ENCODE measurements around the gene PIK3C2B. TPM values are rescaled to one million over a fixed set of nuclear protein-coding genes. Genes with fewer than 3 reads are reported as not detected.

Gene PIK3C2B
- total RNA-seq, 1 experiment from 2014 or later: 17.4 TPM

DNA sequence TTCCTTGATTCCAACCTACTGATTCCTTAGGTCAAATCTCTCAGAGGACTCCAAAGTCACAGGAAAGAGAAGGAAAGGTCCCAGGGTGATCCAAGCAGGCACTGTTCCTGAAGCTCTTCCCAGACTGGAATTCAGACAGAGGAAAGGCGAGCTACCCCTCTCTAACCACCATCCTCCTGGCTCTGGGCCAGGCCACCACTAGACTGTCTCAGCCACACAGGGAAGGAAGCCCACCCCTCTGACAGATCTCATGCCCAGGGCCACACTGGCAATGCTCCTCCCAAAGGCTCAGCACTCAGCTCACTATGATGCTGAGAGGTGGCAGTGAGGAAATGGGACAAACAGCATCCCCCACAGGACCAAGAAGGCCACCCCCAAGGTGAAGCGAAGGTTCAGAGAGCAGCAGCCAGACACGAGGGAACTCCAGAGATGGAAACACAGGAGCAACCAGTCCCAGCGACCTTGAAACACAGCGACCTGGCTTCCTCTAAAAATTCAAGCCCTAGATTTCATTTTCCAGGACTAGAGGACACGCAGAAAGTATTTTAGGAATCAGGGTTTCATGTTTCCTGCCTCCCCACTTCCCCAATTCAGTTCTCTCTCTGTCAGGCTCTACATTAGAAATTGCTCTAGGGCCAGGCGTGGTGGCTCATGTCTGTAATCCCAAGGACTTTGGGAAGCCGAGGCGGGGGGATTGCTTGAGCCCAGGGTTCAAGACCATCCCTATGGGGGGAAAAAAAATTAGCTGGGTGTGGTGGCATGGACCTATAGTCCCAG, 18.8 kb downstream of the PIK3C2B start:
- ATAC-seq (no peak), DNase-seq (ENCODE audit: low read depth, low spot score) (no peak)
- Histone ChIP-seq H3K9ac (ENCODE audit: low read length) (no peak overlapping the region), H3K4me1 (ENCODE audit: control insufficient read depth in 1 of 2, insufficient read depth in 2 of 2, low read length in 2 of 2) (peaks cover 41 to 44% of the 10 kb centered on the region in 2 experiments), H4K20me1 (ENCODE audit: insufficient read depth) (no peaks in the 10 kb centered on the region), H3K9me3 (ENCODE audit: control insufficient read depth in 1 of 2, insufficient read depth in 1 of 2, low read depth in 1 of 2, low read length in 2 of 2) (no peaks in the 10 kb centered on the region), H3K27me3 (ENCODE audit: insufficient read depth, low read length) (no peaks in the 10 kb centered on the region), H3K9me2 (ENCODE audit: insufficient read depth) (no peaks in the 10 kb centered on the region), H2AFZ (ENCODE audit: low read depth, low read length, poor library complexity, severe bottlenecking) (no peak overlapping the region), H3K36me3 (ENCODE audit: control insufficient read depth in 1 of 2, insufficient read depth in 2 of 2, low read length in 2 of 2) (no peaks in the 10 kb centered on the region), H3K79me2 (ENCODE audit: insufficient read depth, low read length) (no peaks in the 10 kb centered on the region), H3K27ac (ENCODE audit: low read depth, low read length) (no peak overlapping the region), H3K4me3 (replicated peaks in 1 of 2; ENCODE audit: low read depth in 1 of 2, low read length in 2 of 2) (no peak overlapping the region), H3K4me2 (ENCODE audit: low read length) (no peak overlapping the region)
- no peak for TF ChIP-seq ZFX (IDR thresholded peaks at IDR 0.05)
- TF ChIP-seq CEBPB (IDR thresholded peaks at IDR 0.05; ENCODE audit: low read depth): no peak
- no peak for TF ChIP-seq ZBTB33 (IDR thresholded peaks at IDR 0.05; ENCODE audit: extremely low read depth, insufficient replicate concordance, low read length)
- TF ChIP-seq POLR2AphosphoS5 (IDR thresholded peaks at IDR 0.05; ENCODE audit: low read depth, low read length): no peak
- no peak for TF ChIP-seq SP1 (IDR thresholded peaks at IDR 0.05; ENCODE audit: low read depth)
- no peak for TF ChIP-seq SIN3A (IDR thresholded peaks at IDR 0.05; ENCODE audit: low read depth)
- no peak for TF ChIP-seq JUND (IDR thresholded peaks at IDR 0.05)
- no peak for TF ChIP-seq EZH2 (IDR thresholded peaks at IDR 0.05)
- no peak for TF ChIP-seq ATF3 (IDR thresholded peaks at IDR 0.05)
- no peak for TF ChIP-seq EZH2phosphoT487 (IDR thresholded peaks at IDR 0.05; ENCODE audit: borderline replicate concordance)
- TF ChIP-seq FOSL1 (IDR thresholded peaks at IDR 0.05; ENCODE audit: low read depth): no peak
- ChIA-PET CTCF (no interaction called here), RAD21 (ENCODE audit: low non-redundant PET in 1 of 2, low total read pairs in 2 of 2, uncharacterized antibody in 2 of 2, unreplicated experiment in 2 of 2) (no interaction called here), POLR2A (no interaction called here)
- BruUV-seq (replicated peaks): no TSS peak
- intact Hi-C loops (cut with micrococcal nuclease): no loop called here
